Midbrain (tissue), 1 donor: Measurements from ENCODE around the gene TRIM64.
"Not testable (repeated sequence)": the region's sequence is repeated elsewhere in the genome, so short reads cannot be mapped to it uniquely, and the experiment has no call there.

ENCODE experiments used
- DNase-seq: peaks from one replicate; lab custom pipeline; 2025; lab: John Stamatoyannopoulos, UW

TRIM64 gene

GRCh38 chr11:89965737-89966136 is at the start of gene TRIM64:
TRIM64 (plus strand) TSS chr11:89966037; CDS start chr11:89968504, 2,467 bp downstream.
- not testable (repeated sequence) for DNase-seq

- no peak for DNase-seq
Observed at GRCh38 chr11:89922195-89922660, 43.6 kb upstream of the TRIM64 start, which contains the start of gene TRIM49D1. TRIM49D1 (minus strand) TSS chr11:89922245; CDS start chr11:89917710, 4,535 bp downstream.

GRCh38 chr11:89923764-89924163 is 42.1 kb upstream of the TRIM64 start, which contains the start of gene TRIM49D2:
TRIM49D2 (plus strand) TSS chr11:89924064; CDS start chr11:89926762, 2,698 bp downstream.
- DNase-seq = not testable (repeated sequence)

- DNase-seq = not testable (repeated sequence)
Observed at GRCh38 chr11:89960833-89961232, 5.0 kb upstream of the TRIM64 start.
